Measurements from ENCODE around the gene CPB2.

The CPB2 gene

GRCh38 chr13:46097663-46098062, 7.2 kb downstream of the CPB2 start:
- TF ChIP-seq CTCF (conservative IDR thresholded peaks at IDR 0.05; ENCODE audit: low read depth, low read length) = no peak
- no peak overlapping the region for H3K4me3 ChIP-seq (ENCODE audit: low read length)
- no peak for DNase-seq (ENCODE audit: low read depth)

- H3K4me3 ChIP-seq (ENCODE audit: low read length) = no peak overlapping the region
- no peak for TF ChIP-seq CTCF (conservative IDR thresholded peaks at IDR 0.05; ENCODE audit: low read depth, low read length)
- DNase-seq (ENCODE audit: low read depth) = no peak
These were observed 7.8 kb downstream of the CPB2 start for GRCh38 chr13:46097015-46097414.

- no peak for TF ChIP-seq CTCF (conservative IDR thresholded peaks at IDR 0.05; ENCODE audit: low read depth, low read length)
These were observed 10.4 kb downstream of the CPB2 start for GRCh38 chr13:46094478-46094877.

GRCh38 chr13:46088821-46089562, 15.8 kb downstream of the CPB2 start:
- DNase-seq (ENCODE audit: low read depth) = no peak

More at GRCh38 chr13:46094478-46094877, 10.4 kb downstream of the CPB2 start:
- no peak for DNase-seq (ENCODE audit: low read depth)
- no peak overlapping the region for H3K4me3 ChIP-seq (ENCODE audit: low read length)

GRCh38 chr13:46087481-46087880, 17.4 kb downstream of the CPB2 start:
- no peak for DNase-seq (ENCODE audit: low read depth)
- H3K4me3 ChIP-seq (ENCODE audit: low read length) = no peak overlapping the region
- TF ChIP-seq CTCF (conservative IDR thresholded peaks at IDR 0.05; ENCODE audit: low read depth, low read length) = no peak

More at GRCh38 chr13:46088821-46089562, 15.8 kb downstream of the CPB2 start:
- no peak for TF ChIP-seq CTCF (conservative IDR thresholded peaks at IDR 0.05; ENCODE audit: low read depth, low read length)
- H3K4me3 ChIP-seq (ENCODE audit: low read length) = no peak overlapping the region

GRCh38 chr13:46086985-46087384, 17.8 kb downstream of the CPB2 start:
- H3K4me3 ChIP-seq (ENCODE audit: low read length) = no peak overlapping the region
- no peak for DNase-seq (ENCODE audit: low read depth)
- TF ChIP-seq CTCF (conservative IDR thresholded peaks at IDR 0.05; ENCODE audit: low read depth, low read length) = no peak

- DNase-seq (ENCODE audit: low read depth) = no peak
- no peak for TF ChIP-seq CTCF (conservative IDR thresholded peaks at IDR 0.05; ENCODE audit: low read depth, low read length)
- no peak overlapping the region for H3K4me3 ChIP-seq (ENCODE audit: low read length)
These were observed 18.4 kb downstream of the CPB2 start for GRCh38 chr13:46086421-46086922.
